ENCODE results near the gene RGS6.

RGS6 gene

GRCh38 chr14:72169521-72169920 lies 237.3 kb downstream of the RGS6 start:
- Mint-ChIP-seq H3K4me3 (no peak overlapping the region), H3K36me3 (ENCODE audit: low read depth) (no peaks in the 10 kb centered on the region), H3K27me3 (peaks cover 21% of the 10 kb centered on the region), H3K4me1 (ENCODE audit: low read depth) (peaks cover 2% of the 10 kb centered on the region), H3K27ac (no peak overlapping the region), H3K9me3 (no peaks in the 10 kb centered on the region)

- no peaks in the 10 kb centered on the region for H3K9me3 Mint-ChIP-seq
- no peak overlapping the region for H3K4me3 Mint-ChIP-seq
- no peaks in the 10 kb centered on the region for H3K4me1 Mint-ChIP-seq (ENCODE audit: low read depth)
- peaks cover 28% of the 10 kb centered on the region for H3K27me3 Mint-ChIP-seq
- no peak overlapping the region for H3K27ac Mint-ChIP-seq
- H3K36me3 Mint-ChIP-seq (ENCODE audit: low read depth) = no peaks in the 10 kb centered on the region
Measured at GRCh38 chr14:72172049-72172448, 239.8 kb downstream of the RGS6 start.

- no peaks in the 10 kb centered on the region for H3K36me3 Mint-ChIP-seq (ENCODE audit: low read depth)
- H3K9me3 Mint-ChIP-seq = no peaks in the 10 kb centered on the region
- no peak overlapping the region for H3K27ac Mint-ChIP-seq
- no peak overlapping the region for H3K4me3 Mint-ChIP-seq
- H3K4me1 Mint-ChIP-seq (ENCODE audit: low read depth) = no peaks in the 10 kb centered on the region
- H3K27me3 Mint-ChIP-seq = peaks cover 32% of the 10 kb centered on the region
Measured at GRCh38 chr14:72172597-72172996, 240.4 kb downstream of the RGS6 start.

GRCh38 chr14:72173038-72173720 lies 240.9 kb downstream of the RGS6 start:
- H3K36me3 Mint-ChIP-seq (ENCODE audit: low read depth) = no peaks in the 10 kb centered on the region
- H3K9me3 Mint-ChIP-seq = no peaks in the 10 kb centered on the region
- no peak overlapping the region for H3K4me3 Mint-ChIP-seq
- H3K27me3 Mint-ChIP-seq = peaks cover 32% of the 10 kb centered on the region
- no peak overlapping the region for H3K27ac Mint-ChIP-seq
- H3K4me1 Mint-ChIP-seq (ENCODE audit: low read depth) = no peaks in the 10 kb centered on the region

- Mint-ChIP-seq H3K4me3 (no peak overlapping the region), H3K36me3 (ENCODE audit: low read depth) (no peaks in the 10 kb centered on the region), H3K27me3 (peaks cover 25% of the 10 kb centered on the region), H3K4me1 (ENCODE audit: low read depth) (no peaks in the 10 kb centered on the region), H3K27ac (no peak overlapping the region), H3K9me3 (peaks cover 5% of the 10 kb centered on the region)
Measured at GRCh38 chr14:72177251-72177650, 245.0 kb downstream of the RGS6 start.

- H3K36me3 Mint-ChIP-seq (ENCODE audit: low read depth) = no peaks in the 10 kb centered on the region
- no peak overlapping the region for H3K4me3 Mint-ChIP-seq
- no peak overlapping the region for H3K27ac Mint-ChIP-seq
- H3K27me3 Mint-ChIP-seq = peaks cover 30% of the 10 kb centered on the region
- peaks cover 9% of the 10 kb centered on the region for H3K4me1 Mint-ChIP-seq (ENCODE audit: low read depth)
- H3K9me3 Mint-ChIP-seq = peaks cover 5% of the 10 kb centered on the region
Measured at GRCh38 chr14:72178517-72178916, 246.3 kb downstream of the RGS6 start.

GRCh38 chr14:72182708-72183432 lies 250.6 kb downstream of the RGS6 start:
- Mint-ChIP-seq H3K4me1 (ENCODE audit: low read depth) (peaks cover 9% of the 10 kb centered on the region), H3K27me3 (peaks cover 25% of the 10 kb centered on the region), H3K36me3 (ENCODE audit: low read depth) (no peaks in the 10 kb centered on the region), H3K9me3 (peaks cover 5% of the 10 kb centered on the region), H3K27ac (no peak overlapping the region), H3K4me3 (no peak overlapping the region)

GRCh38 chr14:72183631-72184030 lies 251.4 kb downstream of the RGS6 start:
- Mint-ChIP-seq H3K36me3 (ENCODE audit: low read depth) (no peaks in the 10 kb centered on the region), H3K27me3 (peaks cover 24% of the 10 kb centered on the region), H3K27ac (no peak overlapping the region), H3K9me3 (peaks cover 5% of the 10 kb centered on the region), H3K4me3 (no peak overlapping the region), H3K4me1 (ENCODE audit: low read depth) (peaks cover 9% of the 10 kb centered on the region)

- Mint-ChIP-seq H3K4me1 (ENCODE audit: low read depth) (peaks cover 9% of the 10 kb centered on the region), H3K27ac (no peak overlapping the region), H3K4me3 (no peak overlapping the region), H3K9me3 (no peaks in the 10 kb centered on the region), H3K27me3 (peaks cover 22% of the 10 kb centered on the region), H3K36me3 (ENCODE audit: low read depth) (no peaks in the 10 kb centered on the region)
Measured at GRCh38 chr14:72186523-72186922, 254.3 kb downstream of the RGS6 start.

- H3K27me3 Mint-ChIP-seq = peaks cover 3% of the 10 kb centered on the region
- H3K4me1 Mint-ChIP-seq (ENCODE audit: low read depth) = no peaks in the 10 kb centered on the region
- H3K9me3 Mint-ChIP-seq = no peaks in the 10 kb centered on the region
- no peaks in the 10 kb centered on the region for H3K36me3 Mint-ChIP-seq (ENCODE audit: low read depth)
- H3K27ac Mint-ChIP-seq = no peak overlapping the region
- H3K4me3 Mint-ChIP-seq = no peak overlapping the region
Measured at GRCh38 chr14:72196237-72197015, 264.2 kb downstream of the RGS6 start.

- Mint-ChIP-seq H3K27ac (no peak overlapping the region), H3K36me3 (ENCODE audit: low read depth) (no peaks in the 10 kb centered on the region), H3K4me3 (no peak overlapping the region), H3K27me3 (peaks cover 13% of the 10 kb centered on the region), H3K9me3 (no peaks in the 10 kb centered on the region), H3K4me1 (ENCODE audit: low read depth) (no peaks in the 10 kb centered on the region)
Measured at GRCh38 chr14:72201645-72202044, 269.4 kb downstream of the RGS6 start.

GRCh38 chr14:72213424-72213823 lies 281.2 kb downstream of the RGS6 start:
- Mint-ChIP-seq H3K4me1 (ENCODE audit: low read depth) (no peaks in the 10 kb centered on the region), H3K27me3 (peaks cover 6% of the 10 kb centered on the region), H3K9me3 (no peaks in the 10 kb centered on the region), H3K4me3 (no peak overlapping the region), H3K27ac (no peak overlapping the region), H3K36me3 (ENCODE audit: low read depth) (no peaks in the 10 kb centered on the region)

GRCh38 chr14:72215080-72215479 lies 282.9 kb downstream of the RGS6 start:
- H3K27me3 Mint-ChIP-seq = peaks cover 6% of the 10 kb centered on the region
- no peak overlapping the region for H3K27ac Mint-ChIP-seq
- H3K4me1 Mint-ChIP-seq (ENCODE audit: low read depth) = no peaks in the 10 kb centered on the region
- no peaks in the 10 kb centered on the region for H3K36me3 Mint-ChIP-seq (ENCODE audit: low read depth)
- no peaks in the 10 kb centered on the region for H3K9me3 Mint-ChIP-seq
- no peak overlapping the region for H3K4me3 Mint-ChIP-seq

GRCh38 chr14:72217135-72217534 lies 284.9 kb downstream of the RGS6 start:
- Mint-ChIP-seq H3K36me3 (ENCODE audit: low read depth) (no peaks in the 10 kb centered on the region), H3K4me3 (no peak overlapping the region), H3K4me1 (ENCODE audit: low read depth) (no peaks in the 10 kb centered on the region), H3K27me3 (peaks cover 8% of the 10 kb centered on the region), H3K27ac (no peak overlapping the region), H3K9me3 (peaks cover 8% of the 10 kb centered on the region)

GRCh38 chr14:72222046-72222445 lies 289.8 kb downstream of the RGS6 start:
- Mint-ChIP-seq H3K9me3 (peaks cover 12% of the 10 kb centered on the region), H3K4me3 (no peak overlapping the region), H3K27ac (no peak overlapping the region), H3K4me1 (ENCODE audit: low read depth) (no peaks in the 10 kb centered on the region), H3K36me3 (ENCODE audit: low read depth) (no peaks in the 10 kb centered on the region), H3K27me3 (peaks cover 11% of the 10 kb centered on the region)
